Natural killer cell treated with Interleukin-12 subunit alpha and Interleukin-12 subunit beta and Interleukin-15 and Interleukin-18, amount 100 ng/mL, for 72 hours (primary cell): ENCODE measurements around the gene CADM1. TPM values are rescaled to one million over a fixed set of nuclear protein-coding genes. Genes with fewer than 3 reads are reported as not detected.

ENCODE experiments used
- ATAC-seq, 2 donors: fragments of 150-1000 bp; cut with Tn5 transposase in 1 of 2; sonication (Bioruptor Pico), chemical (Tn5 transposase) in 1 of 2; 2 replicates each; pipeline ENCODE4 v1.10.0; 2021
- DNase-seq: peaks from one replicate; pipeline ENCODE4 v3.0.0; 2022; ENCODE audit warnings: low spot score
- H3K27ac Mint-ChIP-seq, 2 donors: 1 replicate in 1 of 2; 2 replicates in 1 of 2; pipeline ENCODE4 v1.8.0; 2022; ENCODE audit warnings: mixed read lengths in 2 of 2, mild to moderate bottlenecking in 1 of 2, moderate library complexity in 1 of 2
- H3K27me3 Mint-ChIP-seq, 2 donors: 1 replicate in 1 of 2; 2 replicates in 1 of 2; pipeline ENCODE4 v1.8.0; 2022; ENCODE audit warnings: mixed read lengths in 2 of 2
- H3K36me3 Mint-ChIP-seq: one replicate; pipeline ENCODE4 v1.8.0; 2022; ENCODE audit warnings: mixed read lengths
- H3K4me1 Mint-ChIP-seq, 2 donors: 1 replicate in 1 of 2; 2 replicates in 1 of 2; pipeline ENCODE4 v1.8.0; 2022; ENCODE audit warnings: low read depth in 2 of 2, mixed read lengths in 2 of 2, mild to moderate bottlenecking in 1 of 2
- H3K4me3 Mint-ChIP-seq: one replicate; pipeline ENCODE4 v1.8.0; 2022; ENCODE audit warnings: mixed read lengths
- H3K9me3 Mint-ChIP-seq: 2 replicates; pipeline ENCODE4 v1.8.0; 2022; ENCODE audit warnings: mixed read lengths
- total RNA-seq, 2 donors: library from RNA; stranded (reverse); gene quantifications; one replicate each; pipeline ENCODE4 v1.2.3, GENCODE V29; 2022

CADM1 gene
- total RNA-seq, 2 donors from 2014 or later, result 0.50 to 1.0 TPM

DNA sequence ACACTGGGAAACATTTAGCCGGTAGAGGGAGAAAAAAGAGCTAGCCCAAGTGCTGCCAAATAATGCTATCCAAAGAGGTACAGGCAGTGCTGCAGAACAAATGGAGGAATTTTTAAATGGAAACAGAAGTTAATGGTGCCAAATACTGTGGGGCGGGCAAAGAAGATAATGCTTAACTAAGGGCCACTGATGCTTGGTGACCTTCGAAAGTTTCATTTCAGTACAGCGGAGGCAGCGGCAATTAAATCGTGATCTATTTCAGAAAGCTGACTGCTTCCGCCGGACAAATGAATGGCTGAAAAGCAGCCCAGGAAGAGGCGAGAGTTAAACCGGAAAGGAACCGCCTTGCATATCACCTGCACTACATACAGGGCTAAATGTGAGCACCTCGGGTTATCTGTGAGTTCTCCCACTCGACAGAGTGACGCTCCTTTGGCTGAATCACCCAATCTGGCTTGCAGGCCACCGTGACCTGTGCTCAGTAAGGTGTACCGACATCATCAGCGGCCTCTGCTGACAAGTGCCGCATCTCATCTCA lies 42.1 kb downstream of the CADM1 start:
- H3K9me3 Mint-ChIP-seq, result peaks cover 3% of the 10 kb centered on the region
- peaks cover 6 to 22% of the 10 kb centered on the region in 2 donors for H3K27me3 Mint-ChIP-seq
- no peak overlapping the region for H3K4me3 Mint-ChIP-seq
- no peak for DNase-seq
- H3K36me3 Mint-ChIP-seq, result no peaks in the 10 kb centered on the region
- no peak for ATAC-seq
- no peak overlapping the region for H3K27ac Mint-ChIP-seq
- no peaks in the 10 kb centered on the region for H3K4me1 Mint-ChIP-seq

DNA sequence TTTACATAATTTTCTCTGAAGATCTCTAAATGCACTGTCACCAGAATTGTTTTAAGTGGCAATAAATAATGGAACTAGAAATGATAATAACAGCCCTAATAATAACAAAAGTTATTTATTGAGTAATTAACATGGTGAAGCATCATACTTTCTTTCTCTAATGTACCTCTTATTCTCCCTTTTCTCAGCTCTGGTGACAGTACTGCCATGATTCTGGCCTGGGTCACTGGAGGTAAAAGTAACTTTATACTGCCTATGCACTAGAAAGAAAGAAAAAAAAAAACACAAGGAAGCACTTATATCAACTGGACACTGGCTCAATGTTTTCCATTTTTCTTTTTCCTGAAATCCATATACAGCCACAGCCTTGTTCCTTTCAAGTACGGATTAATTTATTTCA lies 43.7 kb downstream of the CADM1 start:
- Mint-ChIP-seq H3K27ac (no peak overlapping the region), H3K4me3 (no peak overlapping the region), H3K36me3 (no peaks in the 10 kb centered on the region), H3K4me1 (no peaks in the 10 kb centered on the region), H3K27me3 (peaks cover 6 to 22% of the 10 kb centered on the region in 2 donors), H3K9me3 (peaks cover 3% of the 10 kb centered on the region)
- no peak for DNase-seq
- no peak for ATAC-seq

DNA sequence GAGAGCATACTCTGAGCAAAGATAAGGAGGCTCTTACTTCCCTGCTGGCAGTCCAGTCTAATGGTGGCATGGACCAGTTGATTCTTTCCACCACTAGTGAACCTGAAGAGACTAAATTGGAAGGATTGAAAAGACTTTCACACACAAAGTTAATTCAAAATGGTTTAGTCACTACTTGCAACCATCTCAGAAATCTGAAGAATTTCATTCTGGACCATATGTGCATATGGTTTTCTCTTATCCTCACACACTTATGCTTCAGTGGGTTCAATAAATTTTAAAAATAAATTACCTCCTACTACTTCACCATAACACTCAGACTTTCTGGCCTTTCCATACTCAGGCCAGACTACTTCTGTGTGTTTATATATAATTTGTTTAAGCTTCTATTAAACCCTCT lies 44.7 kb downstream of the CADM1 start:
- Mint-ChIP-seq H3K27me3 (peaks cover 6 to 22% of the 10 kb centered on the region in 2 donors), H3K9me3 (peaks cover 3% of the 10 kb centered on the region), H3K4me3 (no peak overlapping the region), H3K36me3 (no peaks in the 10 kb centered on the region), H3K27ac (no peak overlapping the region), H3K4me1 (no peaks in the 10 kb centered on the region)
- no peak for ATAC-seq
- DNase-seq, result no peak

DNA sequence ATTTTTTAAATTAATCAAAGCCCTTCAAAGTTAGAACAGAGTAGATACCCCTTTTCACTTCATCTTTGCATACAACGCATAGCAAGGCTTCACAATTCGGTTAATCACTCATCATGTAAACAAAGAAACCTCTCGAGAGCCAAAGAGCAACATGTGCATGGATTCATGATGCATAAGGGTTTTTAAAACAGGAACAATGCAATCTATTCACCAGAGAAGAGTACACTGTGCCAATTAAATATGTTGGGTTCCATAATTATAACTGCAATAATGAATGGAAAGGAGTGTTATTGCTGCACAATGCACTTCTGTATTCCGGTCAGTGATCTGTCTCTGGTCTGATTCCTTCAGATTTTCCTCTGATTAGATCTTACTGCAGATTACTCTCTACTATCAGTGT lies 45.3 kb downstream of the CADM1 start:
- Mint-ChIP-seq H3K4me1 (no peaks in the 10 kb centered on the region), H3K9me3 (peaks cover 3% of the 10 kb centered on the region), H3K27me3 (peaks cover 6 to 22% of the 10 kb centered on the region in 2 donors), H3K36me3 (no peaks in the 10 kb centered on the region), H3K27ac (no peak overlapping the region), H3K4me3 (no peak overlapping the region)
- no peak for DNase-seq
- ATAC-seq, result no peak

DNA sequence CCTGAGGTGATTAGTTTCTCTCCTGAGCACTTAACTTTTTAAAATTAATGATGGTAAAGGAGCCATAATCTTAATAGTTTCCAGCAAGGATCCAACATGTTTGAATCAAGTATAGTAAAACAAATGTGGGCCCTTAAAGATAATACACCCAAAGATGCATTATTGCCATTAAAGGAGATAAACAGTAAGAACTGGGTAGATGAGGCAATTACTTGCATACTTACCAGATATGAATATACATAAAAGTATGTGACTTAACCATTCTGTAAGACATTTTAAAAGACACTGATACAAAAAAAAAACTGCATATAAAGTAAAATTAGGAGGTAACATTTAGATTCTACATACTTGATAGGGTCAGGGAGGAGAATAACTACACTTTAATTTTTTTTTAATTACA lies 48.2 kb downstream of the CADM1 start:
- H3K4me1 Mint-ChIP-seq, result no peaks in the 10 kb centered on the region
- H3K27me3 Mint-ChIP-seq, result peaks cover 2 to 20% of the 10 kb centered on the region in 2 donors
- no peak overlapping the region for H3K27ac Mint-ChIP-seq
- H3K4me3 Mint-ChIP-seq, result no peak overlapping the region
- no peaks in the 10 kb centered on the region for H3K36me3 Mint-ChIP-seq
- H3K9me3 Mint-ChIP-seq, result peaks cover 3% of the 10 kb centered on the region
- DNase-seq (no peak), ATAC-seq (no peak)

DNA sequence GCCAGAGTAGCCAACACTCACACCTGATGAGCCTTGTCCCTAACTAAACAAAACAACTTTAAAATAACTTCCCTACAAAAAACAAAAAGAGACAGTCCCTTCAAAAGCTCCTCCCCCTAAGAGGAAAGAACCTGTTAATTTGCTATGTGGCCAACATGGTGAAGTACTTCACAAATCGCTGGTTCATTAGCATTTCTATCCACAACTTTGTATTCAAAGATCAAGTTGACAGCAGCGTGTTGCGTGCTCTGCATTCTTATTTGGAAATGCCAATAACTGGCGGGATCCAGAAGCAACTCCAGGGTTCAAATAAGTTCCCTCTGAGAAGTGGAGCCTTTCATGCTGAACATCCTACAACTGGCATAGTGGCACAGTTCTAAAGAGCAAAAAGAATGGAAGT lies 48.6 kb downstream of the CADM1 start:
- H3K9me3 Mint-ChIP-seq, result peaks cover 3% of the 10 kb centered on the region
- no peak for DNase-seq
- ATAC-seq, result no peak
- no peak overlapping the region for H3K27ac Mint-ChIP-seq
- H3K27me3 Mint-ChIP-seq, result peaks cover 2 to 20% of the 10 kb centered on the region in 2 donors
- H3K4me1 Mint-ChIP-seq, result no peaks in the 10 kb centered on the region
- no peaks in the 10 kb centered on the region for H3K36me3 Mint-ChIP-seq
- H3K4me3 Mint-ChIP-seq, result no peak overlapping the region

DNA sequence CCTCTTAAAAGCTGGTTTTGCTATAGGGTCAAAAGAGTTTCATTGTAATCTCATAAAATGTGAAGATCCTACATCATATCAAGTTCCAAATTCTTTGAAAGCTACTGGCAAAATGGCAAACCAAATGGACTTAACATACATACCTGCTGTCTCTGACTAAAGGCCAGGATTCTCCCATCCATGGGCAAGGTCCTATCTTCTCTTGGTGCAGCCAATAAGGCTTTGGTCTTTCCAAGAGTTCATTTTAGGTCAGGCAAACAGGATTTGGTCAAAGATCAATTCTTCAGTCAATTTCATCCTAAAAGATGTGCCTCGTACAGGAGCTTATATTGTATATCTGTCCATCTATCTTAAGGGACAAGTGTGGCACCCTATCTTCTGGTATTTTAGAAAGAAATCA lies 49.7 kb downstream of the CADM1 start:
- Mint-ChIP-seq H3K9me3 (no peaks in the 10 kb centered on the region), H3K27me3 (peaks cover 0 to 13% of the 10 kb centered on the region in 2 donors), H3K36me3 (no peaks in the 10 kb centered on the region), H3K4me3 (no peak overlapping the region), H3K27ac (no peak overlapping the region), H3K4me1 (no peaks in the 10 kb centered on the region)
- no peak for ATAC-seq
- no peak for DNase-seq

DNA sequence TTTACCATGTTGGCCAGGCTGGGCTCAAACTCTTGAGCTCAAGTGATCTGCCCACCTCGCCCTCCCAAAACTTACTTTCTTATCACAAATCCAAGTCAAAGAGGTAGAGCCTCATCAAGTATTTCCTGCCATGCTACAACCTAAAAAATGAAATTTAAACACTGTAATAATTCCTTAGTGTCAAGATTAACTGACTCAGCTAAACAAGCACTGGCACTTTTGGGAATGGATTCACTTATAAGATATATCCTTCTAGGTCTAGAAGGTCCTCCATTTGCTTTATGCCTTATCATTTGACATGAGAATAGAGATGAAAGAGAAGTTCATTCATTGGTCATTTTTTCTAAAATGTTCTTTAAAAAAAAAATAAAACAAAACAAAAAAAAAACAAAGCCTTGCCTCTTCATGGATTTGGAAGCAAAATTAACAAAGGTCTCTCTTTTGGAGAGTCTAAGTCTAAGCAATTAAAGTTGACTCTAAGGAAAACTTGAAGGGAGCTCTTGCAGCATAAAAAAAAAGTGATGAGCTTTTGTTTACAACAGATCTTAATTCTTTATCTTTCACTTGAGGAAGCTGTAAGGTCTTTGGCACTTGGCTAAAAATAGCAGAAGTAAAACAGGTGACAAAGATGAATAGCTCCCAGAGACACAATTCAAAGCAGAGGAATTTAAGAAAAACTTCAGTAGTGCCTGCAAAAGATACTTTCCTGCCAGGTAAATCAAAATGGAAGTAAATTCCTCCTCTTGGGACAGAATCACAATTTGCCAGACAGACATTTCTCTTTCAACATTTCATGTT lies 50.3 kb downstream of the CADM1 start:
- Mint-ChIP-seq H3K4me1 (no peaks in the 10 kb centered on the region), H3K9me3 (peaks cover 3% of the 10 kb centered on the region), H3K27me3 (peaks cover 0 to 13% of the 10 kb centered on the region in 2 donors), H3K36me3 (no peaks in the 10 kb centered on the region), H3K4me3 (no peak overlapping the region), H3K27ac (no peak overlapping the region)
- DNase-seq (no peak), ATAC-seq (no peak)

DNA sequence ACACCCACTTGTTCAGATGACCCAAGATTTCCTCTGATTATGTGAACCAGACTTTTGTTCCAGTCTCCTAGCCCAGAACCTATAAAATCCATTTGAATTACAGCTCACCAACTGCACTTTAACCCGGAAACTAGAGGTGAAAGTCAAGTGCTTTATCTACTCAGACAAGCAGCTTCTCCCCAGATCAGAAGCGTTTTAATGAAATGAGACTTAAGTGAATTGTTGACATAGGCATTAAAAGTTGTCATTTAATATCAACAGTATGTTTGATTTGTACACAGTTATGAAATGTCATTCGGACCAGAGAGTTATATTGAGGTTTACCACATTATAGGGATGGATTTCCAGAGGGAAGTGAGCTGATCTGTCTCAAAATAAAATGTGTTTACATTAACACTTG lies 52.0 kb downstream of the CADM1 start:
- ATAC-seq (no peak), DNase-seq (no peak)
- H3K27ac Mint-ChIP-seq, result no peak overlapping the region
- H3K4me3 Mint-ChIP-seq, result no peak overlapping the region
- H3K9me3 Mint-ChIP-seq, result peaks cover 8% of the 10 kb centered on the region
- peaks cover 0 to 13% of the 10 kb centered on the region in 2 donors for H3K27me3 Mint-ChIP-seq
- H3K4me1 Mint-ChIP-seq, result no peaks in the 10 kb centered on the region
- H3K36me3 Mint-ChIP-seq, result peaks cover 7% of the 10 kb centered on the region

DNA sequence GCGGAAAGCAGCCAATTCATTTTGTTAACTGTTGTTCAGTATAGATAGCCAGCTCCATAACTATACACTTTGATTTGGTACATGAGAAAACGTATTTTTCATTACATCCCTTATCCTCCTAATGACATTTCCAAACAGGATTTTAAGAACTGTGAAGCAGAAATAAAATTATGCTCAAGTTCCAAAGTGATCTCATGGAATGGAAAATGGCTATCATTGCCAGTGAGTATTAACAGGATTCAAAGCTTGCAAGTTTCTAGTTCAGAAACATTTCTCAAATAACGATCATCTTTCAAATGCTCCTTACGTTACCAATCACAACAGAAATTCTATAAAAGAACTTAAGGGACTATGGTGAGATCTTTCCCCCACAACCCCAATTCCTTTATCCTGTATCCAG lies 53.7 kb downstream of the CADM1 start:
- Mint-ChIP-seq H3K27me3 (peaks cover 0 to 13% of the 10 kb centered on the region in 2 donors), H3K4me3 (no peak overlapping the region), H3K9me3 (peaks cover 8% of the 10 kb centered on the region), H3K27ac (no peak overlapping the region), H3K36me3 (peaks cover 7% of the 10 kb centered on the region), H3K4me1 (no peaks in the 10 kb centered on the region)
- no peak for ATAC-seq
- no peak for DNase-seq

DNA sequence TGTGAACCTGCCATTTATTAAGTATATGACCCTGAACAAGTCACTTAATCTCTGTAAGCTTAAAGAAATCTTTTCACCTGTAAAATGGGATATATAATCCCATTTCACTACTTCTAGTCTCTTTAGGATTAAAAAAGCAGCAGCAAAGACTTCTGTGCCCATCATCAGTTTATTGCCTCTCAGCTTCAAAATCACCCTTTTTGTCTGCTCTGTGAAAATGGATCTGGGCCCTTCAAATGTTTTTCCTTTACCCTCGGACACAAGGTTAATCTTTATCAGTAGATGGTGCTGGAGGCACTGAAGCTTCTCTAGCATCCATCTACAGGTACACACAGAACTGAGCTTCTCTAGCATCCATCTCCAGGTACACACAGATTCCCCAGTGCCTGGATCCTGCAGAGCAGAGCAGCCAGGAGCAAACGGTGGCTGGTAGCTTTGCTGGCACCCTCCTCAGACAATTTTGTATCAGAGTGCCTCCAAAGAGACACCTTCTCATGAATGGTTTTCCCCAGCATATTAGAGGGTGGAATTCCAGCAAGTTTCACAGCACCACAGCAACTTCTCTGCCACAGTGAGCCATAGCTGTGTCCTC lies 56.8 kb downstream of the CADM1 start:
- Mint-ChIP-seq H3K4me1 (no peaks in the 10 kb centered on the region), H3K27ac (no peak overlapping the region)
- no peak for DNase-seq

DNA sequence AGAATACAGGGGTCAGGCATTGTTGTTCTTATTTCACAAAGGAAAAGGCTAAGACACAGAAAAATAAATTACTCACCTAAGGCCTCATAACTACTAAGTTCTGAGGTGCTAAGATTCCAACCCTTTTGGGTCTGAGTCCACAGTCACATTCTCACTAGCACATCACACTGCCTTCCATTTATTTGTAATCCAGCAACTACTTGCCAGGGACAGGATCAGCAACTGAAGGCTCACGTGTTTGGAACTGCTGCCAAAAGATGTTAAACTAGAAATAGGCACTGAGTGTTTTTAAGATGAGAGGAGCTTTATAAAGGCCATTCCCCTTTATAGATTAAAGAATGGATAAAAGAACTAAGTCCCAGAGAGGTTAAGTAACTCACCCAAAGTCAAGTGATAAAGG lies 58.0 kb downstream of the CADM1 start:
- Mint-ChIP-seq H3K4me1 (no peaks in the 10 kb centered on the region), H3K27me3 (peaks cover 0 to 1% of the 10 kb centered on the region in 2 donors), H3K27ac (no peak overlapping the region), H3K4me3 (no peak overlapping the region), H3K36me3 (peaks cover 7% of the 10 kb centered on the region), H3K9me3 (peaks cover 8% of the 10 kb centered on the region)
- ATAC-seq (no peak), DNase-seq (no peak)

More for the DNA sequence above, 56.8 kb downstream of the CADM1 start:
- no peak for ATAC-seq
- H3K36me3 Mint-ChIP-seq, result peaks cover 7% of the 10 kb centered on the region
- no peak overlapping the region for H3K4me3 Mint-ChIP-seq
- peaks cover 8% of the 10 kb centered on the region for H3K9me3 Mint-ChIP-seq
- H3K27me3 Mint-ChIP-seq, result peaks cover 0 to 12% of the 10 kb centered on the region in 2 donors

DNA sequence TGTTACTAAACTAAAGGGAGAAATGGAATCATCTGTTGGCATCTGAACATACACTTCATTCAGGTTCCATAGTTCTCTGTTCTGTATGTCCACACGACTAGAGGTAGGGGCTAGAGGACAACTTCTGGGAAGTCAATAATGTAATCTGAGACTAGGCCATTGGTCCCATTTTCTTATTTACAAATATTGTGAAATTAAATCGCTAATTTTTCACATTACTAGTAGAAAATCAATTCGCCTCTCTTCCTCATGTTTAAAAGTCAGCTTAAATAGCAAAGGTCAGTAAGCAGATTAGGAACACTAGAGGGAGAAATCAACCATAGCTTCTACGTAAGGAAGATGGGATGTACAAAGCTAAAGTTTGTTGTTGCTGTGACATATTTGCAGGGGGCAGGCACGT lies 59.7 kb downstream of the CADM1 start:
- peaks cover 8% of the 10 kb centered on the region for H3K9me3 Mint-ChIP-seq
- ATAC-seq (no peak), DNase-seq (no peak)
- H3K27ac Mint-ChIP-seq, result no peak overlapping the region
- peaks cover 0 to 6% of the 10 kb centered on the region in 2 donors for H3K27me3 Mint-ChIP-seq
- H3K36me3 Mint-ChIP-seq, result peaks cover 7% of the 10 kb centered on the region
- H3K4me3 Mint-ChIP-seq, result no peak overlapping the region
- no peaks in the 10 kb centered on the region for H3K4me1 Mint-ChIP-seq

DNA sequence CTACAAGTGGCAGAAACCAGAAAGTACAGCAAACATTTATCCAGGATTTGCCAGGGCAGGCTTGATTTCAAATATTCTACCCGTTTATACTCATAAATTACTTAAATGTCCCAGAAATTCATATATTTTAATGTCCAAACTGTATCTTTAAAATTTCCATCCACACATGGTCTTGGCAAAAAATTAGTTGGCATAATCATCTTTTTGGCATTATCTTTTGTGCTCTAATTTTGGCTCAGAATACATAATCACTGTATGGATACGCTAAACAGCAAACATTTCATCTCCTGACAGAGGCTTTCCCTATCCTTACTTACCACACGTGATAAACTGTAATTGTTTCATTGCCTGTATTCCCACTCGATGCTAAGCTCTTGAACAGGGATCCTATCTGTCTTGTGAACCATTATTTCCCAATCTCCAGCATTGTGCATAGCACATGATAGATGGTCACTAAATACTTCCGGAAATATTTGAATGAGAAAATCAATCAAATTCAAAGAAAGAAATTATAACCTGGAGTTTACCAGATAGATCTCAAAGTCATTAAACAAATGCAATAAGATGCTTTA lies 64.2 kb downstream of the CADM1 start:
- ATAC-seq (no peak), DNase-seq (no peak)
- no peaks in the 10 kb centered on the region for H3K4me1 Mint-ChIP-seq
- H3K9me3 Mint-ChIP-seq, result no peaks in the 10 kb centered on the region
- peaks cover 6 to 12% of the 10 kb centered on the region in 2 donors for H3K27me3 Mint-ChIP-seq
- H3K36me3 Mint-ChIP-seq, result no peaks in the 10 kb centered on the region
- no peak overlapping the region for H3K27ac Mint-ChIP-seq
- H3K4me3 Mint-ChIP-seq, result no peak overlapping the region
